B cell (primary cell): Measurements from ENCODE around the gene UBXN2A. TPM values are rescaled to one million over a fixed set of nuclear protein-coding genes. Genes with fewer than 3 reads are reported as not detected.

ENCODE experiments used
- ATAC-seq: fragments of 200-7000 bp; cut with Tn5 transposase; one replicate; pipeline ENCODE4 v1.10.0; 2021; ENCODE audit warnings: low read depth, mild to moderate bottlenecking, moderate number of reproducible peaks, moderate library complexity
- CTCF ChIA-PET: fragments of 350-600 bp; sonication (Branson Sonifier 250); formaldehyde crosslinking; loops from one replicate; lab custom pipeline; 2021; ENCODE audit warnings: antibody characterized with exemption, inconsistent platforms; lab: Charles Lee
- POLR2A ChIA-PET: fragments of 350-600 bp; sonication (Branson Sonifier 250); formaldehyde crosslinking; loops from one replicate; lab custom pipeline; 2021; ENCODE audit warnings: antibody characterized with exemption; lab: Charles Lee
- DNase-seq: peaks from one replicate; pipeline ENCODE4 v3.0.0; 2013
- H2AFZ ChIP-seq: 2 replicates; pipeline ENCODE4 v1.6.1; 2012; ENCODE audit warnings: mild to moderate bottlenecking, low read depth, low read length; ENCODE audit not compliant: insufficient read depth, poor library complexity, severe bottlenecking
- H3K27ac ChIP-seq, 2 donors: 1 replicate in 1 of 2; 2 replicates in 1 of 2; pipeline ENCODE4 v1.5.1; 2012 to 2013; ENCODE audit warnings: low read length in 2 of 2, mild to moderate bottlenecking in 2 of 2, moderate library complexity in 1 of 2
- H3K27me3 ChIP-seq, 4 experiments: fragments of 200-600 bp in 1 of 4; sonication (generic) in 1 of 4; replicated peaks in 1 of 4; 1 replicate in 2 of 4; 2 replicates in 2 of 4; pipeline versions ENCODE4 v1.6.1 to v1.7.0; 2013 to 2016; ENCODE audit warnings: low read length in 3 of 4, mild to moderate bottlenecking in 2 of 4, mixed read lengths in 1 of 4, moderate library complexity in 1 of 4; ENCODE audit not compliant: insufficient read depth in 4 of 4, control insufficient read depth in 3 of 4; ENCODE audit errors: control extremely low read depth in 1 of 4
- H3K36me3 ChIP-seq, 2 experiments: replicated peaks in 1 of 2; 1 replicate in 1 of 2; 2 replicates in 1 of 2; pipeline versions ENCODE4 v1.6.1 to v1.7.1; 2013; ENCODE audit warnings: low read length in 1 of 2; ENCODE audit not compliant: insufficient read depth in 2 of 2, control insufficient read depth in 1 of 2; ENCODE audit errors: control extremely low read depth in 1 of 2, extremely low read depth in 1 of 2
- H3K4me1 ChIP-seq, 2 donors: fragments of 200-600 bp in 1 of 2; sonication (generic) in 1 of 2; 1 replicate in 1 of 2; 2 replicates in 1 of 2; pipeline versions ENCODE4 v1.5.1 to v1.6.1; 2013 to 2017; ENCODE audit warnings: low read length in 2 of 2; ENCODE audit not compliant: control insufficient read depth in 2 of 2, insufficient read depth in 2 of 2
- H3K4me2 ChIP-seq: replicated peaks from 2 replicates; pipeline ENCODE3; 2012; ENCODE audit warnings: mild to moderate bottlenecking, low read depth, low read length; ENCODE audit not compliant: poor library complexity, severe bottlenecking
- H3K4me3 ChIP-seq, 5 experiments: fragments of 200-600 bp in 1 of 5; sonication (generic) in 1 of 5; 1 replicate in 3 of 5; 2 replicates in 2 of 5; pipeline versions ENCODE4 v1.5.1 to v1.7.0; 2011 to 2016; ENCODE audit warnings: low read length in 4 of 5, mild to moderate bottlenecking in 4 of 5, low read depth in 2 of 5, control low read depth in 1 of 5, moderate library complexity in 1 of 5; ENCODE audit not compliant: insufficient read depth in 1 of 5; ENCODE audit errors: control extremely low read depth in 1 of 5, extremely low read depth in 1 of 5
- H3K79me2 ChIP-seq: fragments of 200-600 bp; sonication (generic); one replicate; pipeline ENCODE4 v1.6.0; 2016; ENCODE audit warnings: low read length; ENCODE audit not compliant: control insufficient read depth, insufficient read depth
- H3K9ac ChIP-seq: fragments of 200-600 bp; sonication (generic); 2 replicates; pipeline ENCODE4 v1.6.1; 2017; ENCODE audit warnings: mild to moderate bottlenecking, low read length, moderate library complexity
- H3K9me3 ChIP-seq, 3 donors: one replicate each; pipeline versions ENCODE4 v1.6.1 to v1.7.1; 2013; ENCODE audit warnings: low read length in 2 of 3; ENCODE audit not compliant: control insufficient read depth in 2 of 3, insufficient read depth in 1 of 3; ENCODE audit errors: control extremely low read depth in 1 of 3
- H4K20me1 ChIP-seq: 2 replicates; pipeline ENCODE4 v1.6.0; 2012; ENCODE audit warnings: mild to moderate bottlenecking, low read length; ENCODE audit not compliant: insufficient read depth, control insufficient read depth, poor library complexity, severe bottlenecking
- H3K27ac Mint-ChIP-seq: one replicate; pipeline ENCODE4 v1.8.0; 2021; ENCODE audit warnings: mixed read lengths
- H3K27me3 Mint-ChIP-seq: one replicate; pipeline ENCODE4 v1.8.0; 2021; ENCODE audit warnings: mixed read lengths
- H3K4me1 Mint-ChIP-seq: one replicate; pipeline ENCODE4 v1.8.0; 2021; ENCODE audit warnings: mixed read lengths
- H3K4me3 Mint-ChIP-seq: one replicate; pipeline ENCODE4 v1.8.0; 2021; ENCODE audit warnings: mixed read lengths
- H3K9me3 Mint-ChIP-seq: one replicate; pipeline ENCODE4 v1.8.0; 2022; ENCODE audit warnings: mixed read lengths; ENCODE audit not compliant: insufficient read depth
- EZH2 ChIP-seq: IDR thresholded peaks from 2 replicates; pipeline ENCODE4 v1.6.1; 2012; ENCODE audit warnings: borderline replicate concordance, low read depth, mild to moderate bottlenecking, moderate library complexity, low read length; ENCODE audit not compliant: insufficient read depth, poor library complexity, severe bottlenecking
- WGBS: methylation state at CpG from one replicate; pipeline ENCODE4 v1.1.5; 2013; ENCODE audit warnings: missing lambda C conversion rate; ENCODE audit not compliant: insufficient coverage; 5-methylcytosine and 5-hydroxymethylcytosine counted together
- intact Hi-C: fragments of 100-400 bp; cut with micrococcal nuclease; formaldehyde crosslinking; loops from one replicate; pipeline ENCODE4 v1.10.0; 2022
- polyA plus RNA-seq: library from polyadenylated mRNA; depleted of rRNA; stranded (reverse); fragments of >200 nt; gene quantifications from 2 replicates; pipeline ENCODE4 v1.2.3, GENCODE V29; 2012
- total RNA-seq, 2 donors: library from RNA; stranded (reverse); fragments of 120-200 nt in 1 of 2; gene quantifications; 1 replicate in 1 of 2; 2 replicates in 1 of 2; pipeline versions ENCODE4 v1.2.3 to v1.2.4, GENCODE V29; 2013 to 2022
- TF ChIP-seq, protein P1 (sequence below): fragments of 200-600 bp; IDR thresholded peaks from one replicate; pipeline ENCODE4 v1.8.0; 2022; ENCODE audit warnings: antibody characterized with exemption, mild to moderate bottlenecking

Gene UBXN2A
- total and polyA plus RNA-seq, 2 donors (not counting 1 experiment from before 2014, with no cell fraction given) = 2.8 to 13.4 TPM

- Mint-ChIP-seq H3K27me3 (no peaks in the 10 kb centered on the region), H3K27ac (no peak overlapping the region), H3K4me1 (peaks cover 54% of the 10 kb centered on the region), H3K4me3 (no peak overlapping the region), H3K9me3 (no peaks in the 10 kb centered on the region)
- TF ChIP-seq EZH2 = no peak
- TF ChIP-seq, protein P1, sequence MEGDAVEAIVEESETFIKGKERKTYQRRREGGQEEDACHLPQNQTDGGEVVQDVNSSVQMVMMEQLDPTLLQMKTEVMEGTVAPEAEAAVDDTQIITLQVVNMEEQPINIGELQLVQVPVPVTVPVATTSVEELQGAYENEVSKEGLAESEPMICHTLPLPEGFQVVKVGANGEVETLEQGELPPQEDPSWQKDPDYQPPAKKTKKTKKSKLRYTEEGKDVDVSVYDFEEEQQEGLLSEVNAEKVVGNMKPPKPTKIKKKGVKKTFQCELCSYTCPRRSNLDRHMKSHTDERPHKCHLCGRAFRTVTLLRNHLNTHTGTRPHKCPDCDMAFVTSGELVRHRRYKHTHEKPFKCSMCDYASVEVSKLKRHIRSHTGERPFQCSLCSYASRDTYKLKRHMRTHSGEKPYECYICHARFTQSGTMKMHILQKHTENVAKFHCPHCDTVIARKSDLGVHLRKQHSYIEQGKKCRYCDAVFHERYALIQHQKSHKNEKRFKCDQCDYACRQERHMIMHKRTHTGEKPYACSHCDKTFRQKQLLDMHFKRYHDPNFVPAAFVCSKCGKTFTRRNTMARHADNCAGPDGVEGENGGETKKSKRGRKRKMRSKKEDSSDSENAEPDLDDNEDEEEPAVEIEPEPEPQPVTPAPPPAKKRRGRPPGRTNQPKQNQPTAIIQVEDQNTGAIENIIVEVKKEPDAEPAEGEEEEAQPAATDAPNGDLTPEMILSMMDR = no peak
- WGBS = 97% methylated on average over 4 of the region's 8 CpGs
- intact Hi-C loops = no loop called here
- Histone ChIP-seq H3K27ac (no peak overlapping the region), H3K9me3 (no peaks in the 10 kb centered on the region), H4K20me1 (peaks cover 89% of the 10 kb centered on the region), H3K9ac (no peak overlapping the region), H2AFZ (no peak overlapping the region), H3K27me3 (no peaks in the 10 kb centered on the region), H3K79me2 (peaks cover 100% of the 10 kb centered on the region), H3K4me3 (no peak overlapping the region), H3K4me2 (no peak overlapping the region), H3K36me3 (peaks cover 0 to 4% of the 10 kb centered on the region in 2 experiments), H3K4me1 (peaks cover 7 to 17% of the 10 kb centered on the region in 2 donors)
- ChIA-PET CTCF (interaction anchor here (1.4 kb wide), 1 partner anchor 8 kb away, joined by 3 read pairs; the partner anchor contains the start of gene ATAD2B), POLR2A (interaction anchor here (0.7 kb wide), 1 partner anchor 466 kb away, joined by 3 read pairs; no protein-coding TSS in a partner anchor)
- DNase-seq = no peak
- ATAC-seq = no peak
Measured at GRCh38 chr2:23918837-23919489, 21.3 kb upstream of the UBXN2A start.
